Measurements from ENCODE around the gene SRPK3. TPM values are rescaled to one million over a fixed set of nuclear protein-coding genes. Genes with fewer than 3 reads are reported as not detected.
"Not testable (repeated sequence)": the region's sequence is repeated elsewhere in the genome, so short reads cannot be mapped to it uniquely, and the experiment has no call there.

The SRPK3 gene
- total RNA-seq, 1 donor from 2014 or later = 85.1 TPM

GRCh38 chrX:153744210-153745066, 36.4 kb upstream of the SRPK3 start:
- no peaks in the 10 kb centered on the region for H3K9me3 ChIP-seq (ENCODE audit: control insufficient read depth in 3 of 3, low read length in 3 of 3)
- peaks cover 0 to 3% (median 0%) of the 10 kb centered on the region in 3 donors for H3K4me1 ChIP-seq (ENCODE audit: control insufficient read depth in 3 of 3, insufficient read depth in 3 of 3, low read length in 3 of 3)
- H3K27me3 ChIP-seq (ENCODE audit: control insufficient read depth in 3 of 3, insufficient read depth in 3 of 3, low read length in 3 of 3) = peaks cover 0 to 4% (median 0%) of the 10 kb centered on the region in 3 donors
- H3K36me3 ChIP-seq (ENCODE audit: control insufficient read depth in 3 of 3, insufficient read depth in 3 of 3, low read length in 3 of 3) = peaks cover 0 to 6% (median 0%) of the 10 kb centered on the region in 3 donors
- H3K9ac ChIP-seq (ENCODE audit: low read depth in 1 of 3, low read length in 3 of 3) = peak overlapping the region in 1 of 3 donors; percentile 8
- no peak overlapping the region for H3K27ac ChIP-seq (ENCODE audit: low read depth, low read length)
- H3K4me3 ChIP-seq (ENCODE audit: low read length in 3 of 3) = no peak overlapping the region

- H3K36me3 ChIP-seq (ENCODE audit: control insufficient read depth in 3 of 3, insufficient read depth in 3 of 3, low read length in 3 of 3); H3K27me3 ChIP-seq (ENCODE audit: control insufficient read depth in 3 of 3, insufficient read depth in 3 of 3, low read length in 3 of 3); H3K4me3 ChIP-seq (ENCODE audit: low read length in 3 of 3); H3K27ac ChIP-seq (ENCODE audit: low read depth, low read length); H3K9me3 ChIP-seq (ENCODE audit: control insufficient read depth in 3 of 3, low read length in 3 of 3); H3K9ac ChIP-seq (ENCODE audit: low read depth in 1 of 3, low read length in 3 of 3); H3K4me1 ChIP-seq (ENCODE audit: control insufficient read depth in 3 of 3, insufficient read depth in 3 of 3, low read length in 3 of 3): not testable (repeated sequence)
Observed at GRCh38 chrX:153745067-153745433, 35.8 kb upstream of the SRPK3 start.

- Histone ChIP-seq H3K9me3 (ENCODE audit: control insufficient read depth in 3 of 3, low read length in 3 of 3) (no peaks in the 10 kb centered on the region), H3K4me3 (ENCODE audit: low read length in 3 of 3) (no peak overlapping the region)
Observed at GRCh38 chrX:153746359-153746758, 34.5 kb upstream of the SRPK3 start.

GRCh38 chrX:153746991-153747390, 33.9 kb upstream of the SRPK3 start:
- H3K27me3 ChIP-seq (ENCODE audit: control insufficient read depth in 3 of 3, insufficient read depth in 3 of 3, low read length in 3 of 3); H3K4me3 ChIP-seq (ENCODE audit: low read length in 3 of 3); H3K9me3 ChIP-seq (ENCODE audit: control insufficient read depth in 3 of 3, low read length in 3 of 3); H3K4me1 ChIP-seq (ENCODE audit: control insufficient read depth in 3 of 3, insufficient read depth in 3 of 3, low read length in 3 of 3); H3K36me3 ChIP-seq (ENCODE audit: control insufficient read depth in 3 of 3, insufficient read depth in 3 of 3, low read length in 3 of 3); H3K27ac ChIP-seq (ENCODE audit: low read depth, low read length); H3K9ac ChIP-seq (ENCODE audit: low read depth in 1 of 3, low read length in 3 of 3): not testable (repeated sequence)

More at GRCh38 chrX:153746359-153746758, 34.5 kb upstream of the SRPK3 start:
- no peak overlapping the region for H3K9ac ChIP-seq (ENCODE audit: low read depth in 1 of 3, low read length in 3 of 3)
- H3K27ac ChIP-seq (ENCODE audit: low read depth, low read length) = no peak overlapping the region
- H3K27me3 ChIP-seq (ENCODE audit: control insufficient read depth in 3 of 3, insufficient read depth in 3 of 3, low read length in 3 of 3) = no peaks in the 10 kb centered on the region
- no peaks in the 10 kb centered on the region for H3K36me3 ChIP-seq (ENCODE audit: control insufficient read depth in 3 of 3, insufficient read depth in 3 of 3, low read length in 3 of 3)
- H3K4me1 ChIP-seq (ENCODE audit: control insufficient read depth in 3 of 3, insufficient read depth in 3 of 3, low read length in 3 of 3) = peaks cover 0 to 3% (median 0%) of the 10 kb centered on the region in 3 donors

- not testable (repeated sequence) for H3K27me3 ChIP-seq (ENCODE audit: control insufficient read depth in 3 of 3, insufficient read depth in 3 of 3, low read length in 3 of 3); H3K4me1 ChIP-seq (ENCODE audit: control insufficient read depth in 3 of 3, insufficient read depth in 3 of 3, low read length in 3 of 3); H3K9me3 ChIP-seq (ENCODE audit: control insufficient read depth in 3 of 3, low read length in 3 of 3); H3K9ac ChIP-seq (ENCODE audit: low read depth in 1 of 3, low read length in 3 of 3); H3K27ac ChIP-seq (ENCODE audit: low read depth, low read length); H3K36me3 ChIP-seq (ENCODE audit: control insufficient read depth in 3 of 3, insufficient read depth in 3 of 3, low read length in 3 of 3); H3K4me3 ChIP-seq (ENCODE audit: low read length in 3 of 3)
Observed at GRCh38 chrX:153749017-153749416, 31.8 kb upstream of the SRPK3 start.

- H3K9me3 ChIP-seq (ENCODE audit: control insufficient read depth in 3 of 3, low read length in 3 of 3) = no peaks in the 10 kb centered on the region
- H3K4me3 ChIP-seq (ENCODE audit: low read length in 3 of 3) = no peak overlapping the region
- no peaks in the 10 kb centered on the region for H3K4me1 ChIP-seq (ENCODE audit: control insufficient read depth in 3 of 3, insufficient read depth in 3 of 3, low read length in 3 of 3)
- H3K36me3 ChIP-seq (ENCODE audit: control insufficient read depth in 3 of 3, insufficient read depth in 3 of 3, low read length in 3 of 3) = no peaks in the 10 kb centered on the region
- H3K27ac ChIP-seq (ENCODE audit: low read depth, low read length) = no peak overlapping the region
- no peak overlapping the region for H3K9ac ChIP-seq (ENCODE audit: low read depth in 1 of 3, low read length in 3 of 3)
- no peaks in the 10 kb centered on the region for H3K27me3 ChIP-seq (ENCODE audit: control insufficient read depth in 3 of 3, insufficient read depth in 3 of 3, low read length in 3 of 3)
Observed at GRCh38 chrX:153750127-153750774, 30.6 kb upstream of the SRPK3 start.

GRCh38 chrX:153755136-153755535, 25.7 kb upstream of the SRPK3 start:
- no peaks in the 10 kb centered on the region for H3K4me1 ChIP-seq (ENCODE audit: control insufficient read depth in 3 of 3, insufficient read depth in 3 of 3, low read length in 3 of 3)
- no peak overlapping the region for H3K27ac ChIP-seq (ENCODE audit: low read depth, low read length)
- H3K4me3 ChIP-seq (ENCODE audit: low read length in 3 of 3) = no peak overlapping the region
- H3K36me3 ChIP-seq (ENCODE audit: control insufficient read depth in 3 of 3, insufficient read depth in 3 of 3, low read length in 3 of 3) = no peaks in the 10 kb centered on the region
- H3K27me3 ChIP-seq (ENCODE audit: control insufficient read depth in 3 of 3, insufficient read depth in 3 of 3, low read length in 3 of 3) = no peaks in the 10 kb centered on the region
- H3K9me3 ChIP-seq (ENCODE audit: control insufficient read depth in 3 of 3, low read length in 3 of 3) = no peaks in the 10 kb centered on the region
- no peak overlapping the region for H3K9ac ChIP-seq (ENCODE audit: low read depth in 1 of 3, low read length in 3 of 3)

GRCh38 chrX:153761863-153762262, 19.0 kb upstream of the SRPK3 start:
- no peak overlapping the region for H3K9ac ChIP-seq (ENCODE audit: low read depth in 1 of 3, low read length in 3 of 3)
- no peak overlapping the region for H3K27ac ChIP-seq (ENCODE audit: low read depth, low read length)
- H3K36me3 ChIP-seq (ENCODE audit: control insufficient read depth in 3 of 3, insufficient read depth in 3 of 3, low read length in 3 of 3) = no peaks in the 10 kb centered on the region
- no peaks in the 10 kb centered on the region for H3K27me3 ChIP-seq (ENCODE audit: control insufficient read depth in 3 of 3, insufficient read depth in 3 of 3, low read length in 3 of 3)
- no peaks in the 10 kb centered on the region for H3K9me3 ChIP-seq (ENCODE audit: control insufficient read depth in 3 of 3, low read length in 3 of 3)
- H3K4me3 ChIP-seq (ENCODE audit: low read length in 3 of 3) = no peak overlapping the region
- H3K4me1 ChIP-seq (ENCODE audit: control insufficient read depth in 3 of 3, insufficient read depth in 3 of 3, low read length in 3 of 3) = peaks cover 7 to 15% (median 9%) of the 10 kb centered on the region in 3 donors

GRCh38 chrX:153762626-153763173, 18.1 kb upstream of the SRPK3 start:
- no peaks in the 10 kb centered on the region for H3K27me3 ChIP-seq (ENCODE audit: control insufficient read depth in 3 of 3, insufficient read depth in 3 of 3, low read length in 3 of 3)
- no peak overlapping the region for H3K9ac ChIP-seq (ENCODE audit: low read depth in 1 of 3, low read length in 3 of 3)
- no peak overlapping the region for H3K4me3 ChIP-seq (ENCODE audit: low read length in 3 of 3)
- H3K27ac ChIP-seq (ENCODE audit: low read depth, low read length) = no peak overlapping the region
- H3K4me1 ChIP-seq (ENCODE audit: control insufficient read depth in 3 of 3, insufficient read depth in 3 of 3, low read length in 3 of 3) = peaks cover 9 to 19% (median 13%) of the 10 kb centered on the region in 3 donors
- H3K9me3 ChIP-seq (ENCODE audit: control insufficient read depth in 3 of 3, low read length in 3 of 3) = no peaks in the 10 kb centered on the region
- H3K36me3 ChIP-seq (ENCODE audit: control insufficient read depth in 3 of 3, insufficient read depth in 3 of 3, low read length in 3 of 3) = no peaks in the 10 kb centered on the region

GRCh38 chrX:153763298-153763932, 17.4 kb upstream of the SRPK3 start:
- no peak overlapping the region for H3K4me3 ChIP-seq (ENCODE audit: low read length in 3 of 3)
- no peaks in the 10 kb centered on the region for H3K9me3 ChIP-seq (ENCODE audit: control insufficient read depth in 3 of 3, low read length in 3 of 3)
- no peaks in the 10 kb centered on the region for H3K36me3 ChIP-seq (ENCODE audit: control insufficient read depth in 3 of 3, insufficient read depth in 3 of 3, low read length in 3 of 3)
- H3K27me3 ChIP-seq (ENCODE audit: control insufficient read depth in 3 of 3, insufficient read depth in 3 of 3, low read length in 3 of 3) = no peaks in the 10 kb centered on the region
- peaks cover 9 to 23% (median 16%) of the 10 kb centered on the region in 3 donors for H3K4me1 ChIP-seq (ENCODE audit: control insufficient read depth in 3 of 3, insufficient read depth in 3 of 3, low read length in 3 of 3)
- no peak overlapping the region for H3K27ac ChIP-seq (ENCODE audit: low read depth, low read length)
- H3K9ac ChIP-seq (ENCODE audit: low read depth in 1 of 3, low read length in 3 of 3) = no peak overlapping the region

All from skeletal muscle tissue (tissue), 4 donors.